Measurements from ENCODE around the gene ZNF714.

ZNF714 gene

DNA sequence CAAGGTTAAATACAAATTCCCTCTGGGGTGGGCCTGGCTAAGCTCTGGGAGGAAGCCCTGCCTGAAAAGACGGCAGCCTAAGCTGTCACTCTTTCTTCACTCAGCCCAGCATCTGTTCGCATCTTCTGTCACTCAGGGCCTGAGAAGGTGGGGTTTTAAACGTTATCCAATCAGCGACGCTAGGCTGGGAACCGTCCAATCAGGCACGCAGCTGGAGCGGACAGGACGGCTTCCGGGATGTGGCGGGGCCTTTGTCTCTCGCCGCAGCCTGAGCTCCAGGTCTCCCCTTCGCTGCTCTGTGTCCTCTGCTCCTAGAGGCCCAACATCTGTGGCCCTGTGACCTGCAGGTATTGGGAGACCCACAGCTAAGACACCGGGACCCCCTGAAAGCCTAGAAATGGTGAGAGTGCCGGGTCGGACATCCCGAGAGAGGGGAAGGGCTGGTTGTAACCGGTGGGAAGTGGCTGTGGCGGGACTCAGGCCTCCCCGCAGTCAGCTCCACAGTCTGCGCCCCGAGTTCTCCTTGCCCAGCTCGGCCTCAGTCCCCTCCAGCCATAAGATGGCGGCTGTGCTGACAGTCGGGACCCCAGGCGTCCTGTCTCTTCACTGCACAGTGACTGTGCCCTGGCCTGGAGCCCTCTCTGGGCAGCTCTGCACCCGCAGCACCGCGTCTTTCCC is 59.9 kb downstream of the ZNF714 start, which contains the start of gene ZNF431:
ZNF431 (plus strand) TSS at position 254 of the 678 bp plus-strand sequence; CDS start at position 398, 144 bp downstream.
- Histone ChIP-seq H3K36me3 (peaks cover 20% of the 10 kb centered on the region), H3K27ac (peak within 1 kb of the TSS; percentile 83), H3K27me3 (no peaks in the 10 kb centered on the region), H3K4me3 (ENCODE audit: low read depth in 1 of 2, low read length in 1 of 2) (peak within 1 kb of the TSS; percentile 64 to 66), H3K9me3 (no peaks in the 10 kb centered on the region), H3K4me1 (ENCODE audit: control insufficient read depth in 1 of 2, insufficient read depth in 1 of 2, low read depth in 1 of 2, low read length in 1 of 2) (peaks cover 7 to 10% of the 10 kb centered on the region in 2 experiments)
- TF ChIP-seq CTCF (IDR thresholded peaks at IDR 0.05) = no peak

- peaks cover 7 to 10% of the 10 kb centered on the region in 2 experiments for H3K4me1 ChIP-seq (ENCODE audit: control insufficient read depth in 1 of 2, insufficient read depth in 1 of 2, low read depth in 1 of 2, low read length in 1 of 2)
- H3K27me3 ChIP-seq = no peaks in the 10 kb centered on the region
- no peak overlapping the region for H3K4me3 ChIP-seq (ENCODE audit: low read depth in 1 of 2, low read length in 1 of 2)
- no peak overlapping the region for H3K27ac ChIP-seq
- H3K9me3 ChIP-seq = no peaks in the 10 kb centered on the region
- TF ChIP-seq CTCF (IDR thresholded peaks at IDR 0.05) = no peak
- H3K36me3 ChIP-seq = peaks cover 25% of the 10 kb centered on the region
Observed at GRCh38 chr19:21143428-21143827, 61.4 kb downstream of the ZNF714 start.

GRCh38 chr19:21143854-21144253 is 61.9 kb downstream of the ZNF714 start:
- Histone ChIP-seq H3K27ac (no peak overlapping the region), H3K27me3 (no peaks in the 10 kb centered on the region)

DNA sequence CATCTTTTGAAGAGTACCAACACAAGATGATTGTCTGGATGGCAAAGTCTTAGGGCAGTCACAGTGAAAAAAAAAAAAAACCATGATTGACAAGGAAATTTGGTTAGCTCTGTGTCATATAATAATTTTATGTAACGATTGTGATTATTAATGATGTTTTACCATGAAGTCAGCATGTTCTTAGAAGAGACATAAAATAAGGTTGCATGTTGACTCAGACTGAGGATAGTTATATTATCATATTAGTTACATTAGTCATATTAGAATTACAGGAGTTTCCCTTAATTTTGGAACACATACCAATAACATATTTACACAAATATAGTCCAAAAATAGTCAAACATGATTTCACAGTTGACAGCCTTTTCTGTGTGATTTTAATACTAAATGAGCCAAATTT is 65.5 kb downstream of the ZNF714 start:
- no peaks in the 10 kb centered on the region for H3K27me3 ChIP-seq
- H3K9me3 ChIP-seq = no peaks in the 10 kb centered on the region
- H3K4me3 ChIP-seq (ENCODE audit: low read depth in 1 of 2, low read length in 1 of 2) = no peak overlapping the region
- peaks cover 3 to 4% of the 10 kb centered on the region in 2 experiments for H3K4me1 ChIP-seq (ENCODE audit: control insufficient read depth in 1 of 2, insufficient read depth in 1 of 2, low read depth in 1 of 2, low read length in 1 of 2)
- H3K27ac ChIP-seq = no peak overlapping the region
- peaks cover 51% of the 10 kb centered on the region for H3K36me3 ChIP-seq
- no peak for TF ChIP-seq CTCF (IDR thresholded peaks at IDR 0.05)

More at GRCh38 chr19:21143854-21144253, 61.9 kb downstream of the ZNF714 start:
- peaks cover 7 to 10% of the 10 kb centered on the region in 2 experiments for H3K4me1 ChIP-seq (ENCODE audit: control insufficient read depth in 1 of 2, insufficient read depth in 1 of 2, low read depth in 1 of 2, low read length in 1 of 2)
- no peak overlapping the region for H3K4me3 ChIP-seq (ENCODE audit: low read depth in 1 of 2, low read length in 1 of 2)
- no peak for TF ChIP-seq CTCF (IDR thresholded peaks at IDR 0.05)
- peaks cover 28% of the 10 kb centered on the region for H3K36me3 ChIP-seq
- H3K9me3 ChIP-seq = no peaks in the 10 kb centered on the region

- no peaks in the 10 kb centered on the region for H3K9me3 ChIP-seq
- no peak overlapping the region for H3K27ac ChIP-seq
- no peak overlapping the region for H3K4me3 ChIP-seq (ENCODE audit: low read depth in 1 of 2, low read length in 1 of 2)
- no peak for TF ChIP-seq CTCF (IDR thresholded peaks at IDR 0.05)
- H3K4me1 ChIP-seq (ENCODE audit: control insufficient read depth in 1 of 2, insufficient read depth in 1 of 2, low read depth in 1 of 2, low read length in 1 of 2) = no peaks in the 10 kb centered on the region
- no peaks in the 10 kb centered on the region for H3K27me3 ChIP-seq
- H3K36me3 ChIP-seq = peaks cover 54% of the 10 kb centered on the region
Observed at GRCh38 chr19:21148681-21149080, 66.7 kb downstream of the ZNF714 start.

Measured in neutrophil (primary cell).